Measurements from ENCODE around the gene ZNF77. TPM values are rescaled to one million over a fixed set of nuclear protein-coding genes. Genes with fewer than 3 reads are reported as not detected.

ZNF77 gene
- 2.9 and 5.3 TPM in 2 replicates for total RNA-seq

DNA sequence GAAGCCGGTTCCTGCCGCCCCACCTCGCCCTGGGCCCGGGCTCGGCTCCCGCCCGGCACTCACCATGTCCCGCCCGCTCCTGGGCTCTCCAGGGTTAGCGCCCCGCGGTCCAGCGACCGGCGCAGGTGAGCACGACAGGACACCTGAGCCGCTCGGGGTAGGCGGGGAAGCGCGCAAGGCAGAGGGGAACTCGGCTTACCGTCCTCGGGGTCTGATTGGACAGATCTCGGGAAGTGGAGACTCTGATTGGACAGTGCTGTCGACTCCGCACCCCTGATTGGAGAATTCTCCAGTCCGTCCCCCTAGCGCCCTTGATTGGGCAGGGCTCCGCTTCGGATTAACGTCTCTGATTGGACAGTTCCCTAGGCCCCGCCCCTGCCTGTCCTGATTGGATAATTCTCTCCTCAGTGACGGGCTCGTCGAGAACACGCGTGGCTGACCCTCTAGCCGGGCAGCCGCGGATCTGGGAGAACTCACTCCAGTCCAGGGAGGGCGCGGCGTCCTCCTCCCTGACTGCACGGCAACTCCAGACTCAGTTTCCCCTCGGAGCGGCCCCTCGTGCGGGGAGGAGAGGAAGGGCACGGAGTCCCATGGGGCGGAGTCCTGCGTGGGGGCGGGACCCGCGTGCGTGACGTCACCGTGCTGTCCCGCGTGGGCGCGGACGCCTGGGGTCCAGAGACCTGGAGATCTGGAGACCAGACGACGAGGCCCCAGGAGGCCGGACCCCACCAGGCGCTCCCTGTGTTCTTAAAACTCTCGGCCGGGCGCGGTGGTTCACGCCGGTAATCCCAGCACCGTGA is at the start of gene ZNF77:
ZNF77 (minus strand) TSS at position 197 of the 800 bp plus-strand sequence; CDS start at position 66, 131 bp downstream.

DNA sequence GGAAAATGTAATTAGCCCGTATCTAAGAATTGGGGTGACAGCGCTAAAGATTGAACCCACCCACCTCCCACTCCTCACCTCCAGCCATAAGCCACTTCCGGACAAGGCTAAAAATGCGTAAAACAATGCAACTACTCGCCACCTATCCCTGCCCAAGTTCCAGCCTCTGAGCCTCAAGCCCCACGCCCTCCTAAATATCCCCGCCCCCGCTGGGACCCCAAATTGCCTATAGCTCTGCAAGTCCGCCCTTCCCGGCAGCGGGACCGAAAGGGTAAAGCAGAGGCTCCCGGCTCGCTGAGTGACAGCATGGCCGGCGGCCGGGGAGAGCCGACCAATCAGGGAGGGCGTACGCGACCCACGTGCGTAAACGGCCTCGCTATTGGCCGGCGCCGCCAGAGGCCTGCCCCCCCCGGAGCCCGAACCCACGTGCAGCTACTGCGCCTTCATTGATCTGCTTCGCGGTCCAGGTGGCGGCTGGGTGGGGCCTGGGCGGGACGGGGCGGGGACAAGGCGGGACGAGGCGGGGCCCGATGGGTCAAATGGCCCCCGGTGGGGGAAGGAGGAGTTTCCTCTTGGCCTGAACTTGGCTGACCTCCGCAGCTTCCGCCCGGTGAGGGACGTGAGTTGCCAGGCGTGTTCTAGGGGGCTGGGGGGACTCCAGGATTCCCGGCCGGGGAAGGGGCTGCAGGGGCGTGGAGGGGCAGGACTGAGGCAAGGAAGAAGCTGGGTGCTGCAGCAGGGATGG is 32.4 kb upstream of the ZNF77 start, which contains the start of gene TLE6:
TLE6 (plus strand) TSS at position 564 of the 745 bp plus-strand sequence. CDS start 670 bp downstream, outside the sequence.

DNA sequence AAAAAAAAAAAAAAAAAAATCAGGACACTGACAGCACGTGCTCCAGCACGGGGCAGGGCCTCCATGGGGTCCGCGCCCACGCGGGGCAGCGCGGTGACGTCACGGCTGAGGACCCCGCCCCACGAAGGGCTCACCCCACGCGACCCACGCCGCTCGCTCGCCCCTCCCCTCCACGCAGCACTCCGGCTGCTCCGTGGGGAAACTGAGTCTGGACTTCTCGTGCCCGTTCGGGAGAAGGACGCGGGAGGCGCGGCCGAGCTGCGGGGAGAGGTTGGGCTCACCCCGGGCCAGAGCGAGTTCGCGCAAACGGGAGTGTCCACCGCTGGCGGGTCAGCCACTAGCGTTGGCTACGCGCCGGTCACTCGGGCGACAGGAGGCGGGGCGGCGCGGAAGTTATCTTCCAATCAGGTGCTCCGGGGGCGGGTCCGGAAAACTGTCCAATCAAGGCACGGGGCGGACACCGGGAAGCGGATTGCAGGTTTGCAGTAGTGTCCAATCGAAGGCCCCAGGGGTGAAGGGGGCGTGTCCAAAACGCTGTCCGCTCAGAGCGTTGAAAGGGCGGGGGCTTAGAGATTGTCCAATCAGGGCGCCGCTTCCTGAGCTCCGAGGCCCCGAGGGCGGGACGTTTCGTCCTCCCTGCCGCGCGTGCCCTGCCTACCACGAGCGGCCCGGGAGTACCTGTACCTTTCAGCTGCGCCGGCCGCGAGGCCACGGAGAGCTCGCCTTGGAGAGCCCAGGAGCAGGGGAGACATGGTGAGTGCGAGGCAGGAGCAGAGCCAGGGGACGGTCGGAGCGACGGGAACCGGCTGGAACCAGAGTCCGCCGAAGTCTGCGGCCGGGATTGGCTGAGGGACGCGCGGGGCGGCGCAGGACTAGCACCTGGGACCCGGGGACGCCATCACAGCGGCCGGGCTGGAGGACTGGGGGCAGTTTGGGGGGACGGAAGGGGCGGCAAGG is 44.2 kb downstream of the ZNF77 start, which contains the start of gene ZNF57:
ZNF57 (plus strand) TSS at position 633 of the 957 bp plus-strand sequence; CDS start at position 751, 118 bp downstream.

Other genes starting within 250 kb of the ZNF77 start
- gene GNG7, start 242.3 kb downstream of the ZNF77 start, total RNA-seq: 0.36 and 0.65 TPM in 2 replicates
- 2.8 and 4.7 TPM in 2 replicates for gene DIRAS1, start 223.6 kb downstream of the ZNF77 start, total RNA-seq
- 17.4 and 24.2 TPM in 2 replicates for gene SLC39A3, start 205.0 kb downstream of the ZNF77 start, total RNA-seq
- gene SGTA, start 161.7 kb downstream of the ZNF77 start, total RNA-seq: 50.6 and 54.0 TPM in 2 replicates
- gene THOP1, start 159.5 kb downstream of the ZNF77 start, total RNA-seq: 49.7 and 52.7 TPM in 2 replicates
- 3.8 and 4.4 TPM in 2 replicates for gene ZNF554, start 125.1 kb downstream of the ZNF77 start, total RNA-seq
- 8.5 and 8.9 TPM in 2 replicates for gene ZNF555, start 103.5 kb downstream of the ZNF77 start, total RNA-seq
- gene ZNF556, start 77.6 kb downstream of the ZNF77 start, total RNA-seq: 0.12 TPM in 1 of 2 replicates, not detected in the other
- gene ZNF57, start 44.0 kb downstream of the ZNF77 start, total RNA-seq: 6.3 and 7.9 TPM in 2 replicates
- gene TLE6, start 32.6 kb upstream of the ZNF77 start, total RNA-seq: 1.1 and 2.3 TPM in 2 replicates
- 2.3 and 3.4 TPM in 2 replicates for gene TLE2, start 84.3 kb upstream of the ZNF77 start, total RNA-seq
- 343 and 350 TPM in 2 replicates for gene TLE5, start 117.5 kb upstream of the ZNF77 start, total RNA-seq
- 70.2 and 79.3 TPM in 2 replicates for gene GNA11, start 149.4 kb upstream of the ZNF77 start, total RNA-seq
- gene GNA15, start 191.1 kb upstream of the ZNF77 start, total RNA-seq: 0.16 TPM in 1 of 2 replicates, not detected in the other
- not detected in 2 replicates for gene S1PR4, start 233.8 kb upstream of the ZNF77 start, total RNA-seq
- gene NCLN, start 241.0 kb upstream of the ZNF77 start, total RNA-seq: 37.3 TPM in 2 replicates

All from hair follicle dermal papilla cell (primary cell).